Caco-2 (cell line): Measurements from ENCODE around the gene NFRKB. TPM values are rescaled to one million over a fixed set of nuclear protein-coding genes. Genes with fewer than 3 reads are reported as not detected.

ENCODE experiments used
- BruUV-seq: library from RNA; stranded (reverse); fragments of 400-500 nt; replicated peaks from 2 replicates; lab custom pipeline; 2021; lab: Mats Ljungman, UMichigan
- CTCF ChIA-PET: fragments of 300-600 bp; sonication (Branson Sonifier 250); formaldehyde crosslinking; loops from one replicate; lab custom pipeline; 2022; ENCODE audit warnings: antibody characterized with exemption; lab: Charles Lee
- POLR2A ChIA-PET: fragments of 300-600 bp; sonication (Branson Sonifier 250); formaldehyde crosslinking; loops from one replicate; lab custom pipeline; 2022; ENCODE audit warnings: antibody characterized with exemption; lab: Charles Lee
- DNase-seq, 2 experiments: peaks; one replicate each; pipeline versions ENCODE4 v3.0.0 to v3.0.0-alpha.2; 2020 to 2022
- H3K27me3 ChIP-seq: replicated peaks from 2 replicates; pipeline ENCODE4 v1.6.0; 2011; ENCODE audit warnings: low read length; ENCODE audit not compliant: control insufficient read depth, insufficient read depth
- H3K36me3 ChIP-seq: 2 replicates; pipeline ENCODE4 v1.5.1; 2011; ENCODE audit warnings: low read length; ENCODE audit not compliant: control insufficient read depth, insufficient read depth
- H3K4me1 ChIP-seq: fragments of 250-450 bp; sonication (Bioruptor Pico); 2 replicates; pipeline ENCODE4 v1.5.1; 2020; ENCODE audit warnings: mild to moderate bottlenecking
- H3K4me3 ChIP-seq: 2 replicates; pipeline ENCODE4 v1.5.1; 2011; ENCODE audit warnings: low read depth, mild to moderate bottlenecking, control low read depth, low read length
- H3K9me3 ChIP-seq: fragments of 250-450 bp; sonication (Bioruptor Pico); 2 replicates; pipeline ENCODE4 v1.5.1; 2020; ENCODE audit warnings: mild to moderate bottlenecking, moderate library complexity
- H3K27ac Mint-ChIP-seq: one replicate; pipeline ENCODE4 v1.8.0; 2022; ENCODE audit warnings: mixed read lengths; ENCODE audit not compliant: unreplicated experiment
- H3K27me3 Mint-ChIP-seq: one replicate; pipeline ENCODE4 v1.8.0; 2022; ENCODE audit warnings: mixed read lengths; ENCODE audit not compliant: insufficient read depth, unreplicated experiment
- H3K36me3 Mint-ChIP-seq: one replicate; pipeline ENCODE4 v1.8.0; 2022; ENCODE audit warnings: mild to moderate bottlenecking, mixed read lengths; ENCODE audit not compliant: insufficient read depth, unreplicated experiment
- H3K4me1 Mint-ChIP-seq: one replicate; pipeline ENCODE4 v1.8.0; 2022; ENCODE audit warnings: low read depth, mixed read lengths; ENCODE audit not compliant: unreplicated experiment
- H3K4me3 Mint-ChIP-seq: one replicate; pipeline ENCODE4 v1.8.0; 2022; ENCODE audit warnings: mild to moderate bottlenecking, moderate library complexity, mixed read lengths; ENCODE audit not compliant: unreplicated experiment
- H3K9me3 Mint-ChIP-seq: one replicate; pipeline ENCODE4 v1.8.0; 2022; ENCODE audit warnings: mixed read lengths; ENCODE audit not compliant: unreplicated experiment
- CTCF ChIP-seq, 2 experiments: fragments of 200-600 bp in 1 of 2; IDR thresholded peaks; 1 replicate in 1 of 2; 2 replicates in 1 of 2; pipeline versions ENCODE4 v1.5.1 to v1.8.0; 2011 to 2022; ENCODE audit warnings: antibody characterized with exemption in 1 of 2, control low read depth in 1 of 2, inconsistent platforms in 1 of 2, low read depth in 1 of 2, low read length in 1 of 2, mild to moderate bottlenecking in 1 of 2, moderate library complexity in 1 of 2; ENCODE audit not compliant: insufficient read depth in 1 of 2, severe bottlenecking in 1 of 2, unreplicated experiment in 1 of 2
- intact Hi-C: fragments of 100-400 bp; cut with micrococcal nuclease; formaldehyde crosslinking; loops from one replicate; pipeline ENCODE4 v1.10.0; 2022; ENCODE audit not compliant: unreplicated experiment
- total RNA-seq: library from RNA; stranded (reverse); gene quantifications from 2 replicates; pipeline ENCODE4 v1.2.3, GENCODE V29; 2022

Gene NFRKB
- total RNA-seq, 1 experiment from 2014 or later, result 104 TPM

- TF ChIP-seq CTCF (IDR thresholded peaks at IDR 0.05; ENCODE audit: insufficient read depth in 1 of 2, low read depth in 1 of 2, low read length in 1 of 2, severe bottlenecking in 1 of 2, unreplicated experiment in 1 of 2), result no peak
- no peak for DNase-seq
- Mint-ChIP-seq H3K4me3 (peak overlapping the region; percentile 84), H3K4me1 (peaks cover 13% of the 10 kb centered on the region), H3K27me3 (no peaks in the 10 kb centered on the region), H3K27ac (peak overlapping the region; percentile 80), H3K9me3 (no peaks in the 10 kb centered on the region), H3K36me3 (peaks cover 62% of the 10 kb centered on the region)
- peaks cover 4% of the 10 kb centered on the region; the same call in 1 of the 2 replicates for H3K36me3 ChIP-seq
- CTCF ChIA-PET, result interaction anchor here (0.9 to 1.4 kb wide), 3 partner anchors 13 to 238 kb away, joined by 3 to 8 read pairs (median 3); no protein-coding TSS in a partner anchor
- peak overlapping the region; percentile 86 for H3K4me3 ChIP-seq
- BruUV-seq, result no TSS peak
- H3K9me3 ChIP-seq, result no peaks in the 10 kb centered on the region
- H3K4me1 ChIP-seq, result peaks cover 14% of the 10 kb centered on the region
- intact Hi-C loops, result loop anchor here (1.0 kb wide), 3 partner anchors 80 to 252 kb away; partner anchors contain the start of gene APLP2
- POLR2A ChIA-PET, result interaction anchor here (0.5 to 2.1 kb wide), 3 partner anchors 33 to 108 kb away, joined by 4 to 10 read pairs (median 6); partner anchors contain the start of gene PRDM10
- H3K27me3 ChIP-seq, result no peaks in the 10 kb centered on the region
Measured at GRCh38 chr11:129894278-129895125, 876 bp downstream of the NFRKB start.

- no peaks in the 10 kb centered on the region for H3K9me3 Mint-ChIP-seq
Measured at GRCh38 chr11:129888451-129888850, 6.9 kb downstream of the NFRKB start.

More at GRCh38 chr11:129888451-129888850, 6.9 kb downstream of the NFRKB start:
- CTCF ChIA-PET, result no interaction called here
- intact Hi-C loops, result no loop called here
- POLR2A ChIA-PET, result no interaction called here
- H3K36me3 ChIP-seq, result peaks cover 21% of the 10 kb centered on the region
- H3K4me3 Mint-ChIP-seq, result no peak overlapping the region
- H3K4me1 ChIP-seq, result no peaks in the 10 kb centered on the region
- H3K4me3 ChIP-seq, result no peak overlapping the region
- no TSS peak for BruUV-seq
- H3K4me1 Mint-ChIP-seq, result peaks cover 5% of the 10 kb centered on the region
- no peak for TF ChIP-seq CTCF (IDR thresholded peaks at IDR 0.05; ENCODE audit: insufficient read depth in 1 of 2, low read depth in 1 of 2, low read length in 1 of 2, severe bottlenecking in 1 of 2, unreplicated experiment in 1 of 2)
- H3K36me3 Mint-ChIP-seq, result peaks cover 96% of the 10 kb centered on the region
- H3K27me3 Mint-ChIP-seq, result no peaks in the 10 kb centered on the region
- no peak for DNase-seq
- H3K9me3 ChIP-seq, result no peaks in the 10 kb centered on the region
- no peaks in the 10 kb centered on the region for H3K27me3 ChIP-seq
- no peak overlapping the region for H3K27ac Mint-ChIP-seq
